K562 (cell line): Measurements from ENCODE around the gene MBOAT7. TPM values are rescaled to one million over a fixed set of nuclear protein-coding genes. Genes with fewer than 3 reads are reported as not detected.

Experiments used
- CBX1 ChIP-seq: sonication (generic); IDR thresholded peaks from 2 replicates; pipeline ENCODE4 v1.6.1; 2016; ENCODE audit warnings: antibody characterized with exemption, low read depth, mild to moderate bottlenecking
- HNRNPL ChIP-seq: fragments of 200-400 bp; formaldehyde crosslinking; IDR thresholded peaks from 2 replicates; pipeline ENCODE4 v1.6.1; 2017; ENCODE audit warnings: low read depth, mild to moderate bottlenecking, low read length
- KHSRP ChIP-seq: fragments of 450-650 bp; IDR thresholded peaks from 2 replicates; pipeline ENCODE4 v1.6.1; 2017
- KLF6 ChIP-seq: fragments of 250-450 bp; sonication (Bioruptor Pico); IDR thresholded peaks from 2 replicates; pipeline ENCODE4 v1.4.0; 2020; ENCODE audit warnings: mild to moderate bottlenecking, moderate library complexity, borderline replicate concordance
- L3MBTL2 ChIP-seq: fragments of 450-650 bp; IDR thresholded peaks from 2 replicates; pipeline ENCODE4 v1.6.1; 2016; ENCODE audit warnings: mild to moderate bottlenecking, moderate library complexity
- MAFF ChIP-seq: IDR thresholded peaks from 2 replicates; pipeline ENCODE4 v1.6.1; 2012; ENCODE audit warnings: low read length, improper control_type of control experiment
- MAFK ChIP-seq: IDR thresholded peaks from 2 replicates; pipeline ENCODE4 v1.6.1; 2011; ENCODE audit warnings: low read length, improper control_type of control experiment
- PPARD ChIP-seq: fragments of 250-450 bp; sonication (Bioruptor Pico); IDR thresholded peaks from 2 replicates; pipeline ENCODE4 v1.8.0; 2022; ENCODE audit warnings: inconsistent platforms, mild to moderate bottlenecking, moderate library complexity
- PRPF4 ChIP-seq: fragments of 200-400 bp; formaldehyde crosslinking; IDR thresholded peaks from one replicate; pipeline ENCODE4 v1.6.1; 2017; ENCODE audit warnings: low read length, low read depth, mild to moderate bottlenecking; ENCODE audit not compliant: insufficient read depth, poor library complexity, severe bottlenecking
- RCOR1 ChIP-seq, 2 experiments: IDR thresholded peaks; 2 replicates each; pipeline ENCODE4 v1.6.1; 2012; ENCODE audit warnings: low read depth in 2 of 2, low read length in 2 of 2, borderline replicate concordance in 1 of 2, improper control_type of control experiment in 1 of 2
- SIN3A ChIP-seq, 2 experiments: fragments of 150-350 bp in 1 of 2; IDR thresholded peaks; 2 replicates each; pipeline ENCODE4 v1.6.1; 2011 to 2016; ENCODE audit warnings: borderline replicate concordance in 2 of 2, low read depth in 2 of 2, low read length in 2 of 2, mild to moderate bottlenecking in 2 of 2, moderate library complexity in 2 of 2; ENCODE audit not compliant: control insufficient read depth in 1 of 2
- SRF ChIP-seq, 2 experiments: fragments of 250-450, 450-650 bp in 1 of 2; sonication (Bioruptor Pico) in 1 of 2; sonication (generic) in 1 of 2; formaldehyde crosslinking; IDR thresholded peaks; 2 replicates each; pipeline versions ENCODE4 v1.5.0 to v1.5.1; 2020 to 2022; ENCODE audit warnings: mild to moderate bottlenecking in 1 of 2, missing genetic modification reagents in 1 of 2
- TFE3 ChIP-seq: fragments of 450-650 bp; formaldehyde crosslinking; IDR thresholded peaks from 2 replicates; pipeline ENCODE4 v1.4.0; 2020; ENCODE audit warnings: mild to moderate bottlenecking, mixed read lengths
- ZBTB49 ChIP-seq: sonication (generic); formaldehyde crosslinking; IDR thresholded peaks from 2 replicates; pipeline ENCODE4 v1.8.0; 2022; ENCODE audit warnings: missing genetic modification reagents, mild to moderate bottlenecking, borderline replicate concordance
- ZFP30 ChIP-seq: fragments of 250-450 bp; sonication (Bioruptor Pico); IDR thresholded peaks from 2 replicates; pipeline ENCODE4 v1.8.0; 2022; ENCODE audit warnings: moderate library complexity, mild to moderate bottlenecking, inconsistent platforms, borderline replicate concordance
- ZNF197 ChIP-seq: fragments of 200-800 bp; sonication (Bioruptor generic); IDR thresholded peaks from 2 replicates; pipeline ENCODE4 v1.6.1; 2016; ENCODE audit warnings: low read depth, missing genetic modification characterization, missing compliant biosample characterization
- ZNF431 ChIP-seq: sonication (generic); formaldehyde crosslinking; IDR thresholded peaks from 2 replicates; pipeline ENCODE4 v1.8.0; 2022; ENCODE audit warnings: mild to moderate bottlenecking, missing genetic modification reagents
- ZNF512 ChIP-seq: IDR thresholded peaks from 2 replicates; pipeline ENCODE4 v1.6.1; 2016; ENCODE audit warnings: missing genetic modification characterization, missing compliant biosample characterization
- ZNF639 ChIP-seq, 2 experiments: fragments of 200-800 bp in 1 of 2; sonication (Bioruptor generic) in 1 of 2; sonication (generic) in 1 of 2; formaldehyde crosslinking in 1 of 2; IDR thresholded peaks in 1 of 2; conservative IDR thresholded peaks in 1 of 2; 2 replicates each; pipeline versions ENCODE4 v1.5.0 to v1.6.1; 2016 to 2020; ENCODE audit warnings: missing compliant biosample characterization in 1 of 2, missing genetic modification characterization in 1 of 2, missing genetic modification reagents in 1 of 2
- polyA plus RNA-seq, 8 experiments: library from polyadenylated mRNA; depleted of rRNA in 4 of 8; stranded (reverse) in 5 of 8; unstranded in 3 of 8; fragments of >200 nt; fragmentation: Nextera tagmentation in 2 of 8; fragmentation: Illumina TruSeq in 1 of 8; extraction: Ambion mirVana in 2 of 8; extraction: Trizol in 1 of 8; gene quantifications; 2 replicates each; pipeline versions ENCODE4 v1.2.1 to v1.2.3, GENCODE V29; 2011 to 2014; ENCODE audit warnings: inconsistent platforms in 1 of 8, missing spikeins in 1 of 8
- total RNA-seq, 7 experiments: library from RNA; depleted of rRNA in 6 of 7; stranded (reverse); fragments of >200 nt in 6 of 7; fragmentation: Illumina TruSeq in 2 of 7; extraction: Trizol in 2 of 7; gene quantifications; 2 replicates each; pipeline versions ENCODE4 v1.2.1 to v1.2.3, GENCODE V29; 2011 to 2021; ENCODE audit warnings: low replicate concordance in 1 of 7

Gene MBOAT7
- total and polyA plus RNA-seq, 9 of the 15 experiments (the other 6 are each of a cell fraction or from before 2014, with no cell fraction given), result 1.4 to 153 (median 56.1) TPM

GRCh38 chr19:54159352-54160181 is 29.8 kb downstream of the MBOAT7 start, which contains the start of gene LENG1 (continued):
- TF ChIP-seq KLF6 (CRISPR knock-in tag) (peak; percentile 30; the same call in 1 of the 2 replicates), ZNF197 (CRISPR knock-in tag) (no peak), L3MBTL2 (peak; percentile 95), RCOR1 (IDR thresholded peaks at IDR 0.05; ENCODE audit: borderline replicate concordance in 1 of 2, low read depth in 2 of 2, low read length in 2 of 2) (peak; percentile 6 to 58; a peak in 2 of 4 replicates), TFE3 (CRISPR knock-in tag) (no peak), SIN3A (IDR thresholded peaks at IDR 0.05; ENCODE audit: borderline replicate concordance in 2 of 2, control insufficient read depth in 1 of 2, low read depth in 2 of 2, low read length in 2 of 2) (peak in 1 of 2 experiments; percentile 71; a peak in 3 of 4 replicates), ZNF639 (CRISPR knock-in tag; conservative IDR thresholded peaks at IDR 0.05 in 1 of 2, IDR thresholded peaks at IDR 0.05 in 1 of 2) (no peak), KHSRP (no peak), ZFP30 (no peak), ZNF512 (tag) (no peak), HNRNPL (peak; percentile 90), ZBTB49 (CRISPR knock-in tag) (no peak), SRF (CRISPR knock-in tag; IDR thresholded peaks at IDR 0.05) (0 out of 4 replicates have a peak, but pooled peaks of 1 of the 2 experiments have one; percentile 40), MAFK (0 out of 2 replicates have a peak, but pooled peaks have one; percentile 4), PRPF4 (no peak), CBX1 (no peak), MAFF (no peak), ZNF431 (CRISPR knock-in tag) (no peak; the same call in 1 of the 2 replicates), PPARD (CRISPR knock-in tag) (no peak)
